ENCODE results near the gene GYPC. TPM values are rescaled to one million over a fixed set of nuclear protein-coding genes. Genes with fewer than 3 reads are reported as not detected.

GYPC gene
- total and polyA plus RNA-seq, 4 donors = 61.4 to 170 (median 113) TPM

DNA sequence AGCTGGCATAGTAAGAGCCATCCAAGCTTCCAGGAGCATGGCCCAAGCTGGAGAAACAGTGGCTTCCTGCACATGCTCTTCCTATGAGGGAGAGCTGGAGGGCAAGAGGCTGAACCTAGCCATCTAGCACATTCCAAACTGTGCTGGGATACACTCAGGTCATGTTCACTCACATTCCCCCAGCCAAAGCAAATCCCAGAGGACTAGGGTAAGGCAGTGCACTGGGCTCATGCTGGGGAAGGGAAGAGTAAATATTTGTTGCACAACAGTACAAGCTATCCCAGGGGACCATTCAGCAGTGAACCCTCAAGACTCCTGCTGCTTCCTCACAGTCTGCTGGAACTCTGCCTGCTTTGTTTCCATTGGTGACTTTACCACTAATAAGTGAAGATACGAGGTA is 20.7 kb upstream of the GYPC start:
- ATAC-seq (ENCODE audit: insufficient read depth, low FRiP score) = no peak
- no peak overlapping the region for H3K9ac ChIP-seq (ENCODE audit: insufficient read depth in 1 of 2, low read length in 2 of 2)
- no peak overlapping the region for H3K27ac ChIP-seq (ENCODE audit: low read depth in 1 of 2, low read length in 1 of 2)
- H3K36me3 ChIP-seq (ENCODE audit: control insufficient read depth in 4 of 4, insufficient read depth in 4 of 4, low read length in 4 of 4) = no peaks in the 10 kb centered on the region
- 39 to 70% methylated on average over 1 of the region's 1 CpG for WGBS, 2 donors
- TF ChIP-seq, protein P1, sequence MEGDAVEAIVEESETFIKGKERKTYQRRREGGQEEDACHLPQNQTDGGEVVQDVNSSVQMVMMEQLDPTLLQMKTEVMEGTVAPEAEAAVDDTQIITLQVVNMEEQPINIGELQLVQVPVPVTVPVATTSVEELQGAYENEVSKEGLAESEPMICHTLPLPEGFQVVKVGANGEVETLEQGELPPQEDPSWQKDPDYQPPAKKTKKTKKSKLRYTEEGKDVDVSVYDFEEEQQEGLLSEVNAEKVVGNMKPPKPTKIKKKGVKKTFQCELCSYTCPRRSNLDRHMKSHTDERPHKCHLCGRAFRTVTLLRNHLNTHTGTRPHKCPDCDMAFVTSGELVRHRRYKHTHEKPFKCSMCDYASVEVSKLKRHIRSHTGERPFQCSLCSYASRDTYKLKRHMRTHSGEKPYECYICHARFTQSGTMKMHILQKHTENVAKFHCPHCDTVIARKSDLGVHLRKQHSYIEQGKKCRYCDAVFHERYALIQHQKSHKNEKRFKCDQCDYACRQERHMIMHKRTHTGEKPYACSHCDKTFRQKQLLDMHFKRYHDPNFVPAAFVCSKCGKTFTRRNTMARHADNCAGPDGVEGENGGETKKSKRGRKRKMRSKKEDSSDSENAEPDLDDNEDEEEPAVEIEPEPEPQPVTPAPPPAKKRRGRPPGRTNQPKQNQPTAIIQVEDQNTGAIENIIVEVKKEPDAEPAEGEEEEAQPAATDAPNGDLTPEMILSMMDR (IDR thresholded peaks at IDR 0.05; ENCODE audit: control extremely low read depth, extremely low read depth) = no peak
- H3K9me3 ChIP-seq (ENCODE audit: control insufficient read depth in 4 of 4, insufficient read depth in 3 of 4, low read length in 3 of 4) = no peaks in the 10 kb centered on the region
- DNase-seq = no peak
- H3K27me3 ChIP-seq (ENCODE audit: control insufficient read depth in 3 of 3, insufficient read depth in 3 of 3, low read length in 2 of 3) = no peaks in the 10 kb centered on the region
- H3K4me1 ChIP-seq (ENCODE audit: control insufficient read depth in 5 of 5, insufficient read depth in 5 of 5, low read length in 5 of 5) = peaks cover 0 to 4% (median 0%) of the 10 kb centered on the region in 5 donors
- H3K4me3 ChIP-seq = no peak overlapping the region

DNA sequence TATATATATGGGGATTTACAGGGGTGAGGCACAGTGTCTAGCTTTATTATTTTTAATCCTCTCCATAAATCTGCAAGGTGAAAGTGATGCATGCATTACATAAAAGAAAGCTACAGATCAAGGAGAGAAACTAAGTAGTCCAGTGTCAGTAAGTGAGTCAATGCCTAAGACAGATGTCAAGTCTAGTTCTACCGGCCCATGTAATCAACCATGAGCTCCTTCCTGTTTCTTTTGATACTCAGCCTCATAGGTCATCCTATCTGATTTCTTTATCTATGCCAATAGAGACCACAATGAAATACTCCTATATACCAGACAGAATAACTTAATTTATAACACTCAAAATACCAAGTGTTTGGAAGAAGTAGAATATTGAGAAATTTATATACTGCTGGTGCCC is 20.2 kb upstream of the GYPC start:
- ATAC-seq (ENCODE audit: insufficient read depth, low FRiP score) = no peak
- H3K27ac ChIP-seq (ENCODE audit: low read depth in 1 of 2, low read length in 1 of 2) = no peak overlapping the region
- WGBS, 2 donors = 43 to 45% methylated on average over 1 of the region's 1 CpG
- H3K4me1 ChIP-seq (ENCODE audit: control insufficient read depth in 5 of 5, insufficient read depth in 5 of 5, low read length in 5 of 5) = peaks cover 0 to 4% (median 0%) of the 10 kb centered on the region in 5 donors
- H3K27me3 ChIP-seq (ENCODE audit: control insufficient read depth in 3 of 3, insufficient read depth in 3 of 3, low read length in 2 of 3) = no peaks in the 10 kb centered on the region
- no peak for DNase-seq
- H3K9ac ChIP-seq (ENCODE audit: insufficient read depth in 1 of 2, low read length in 2 of 2) = no peak overlapping the region
- no peaks in the 10 kb centered on the region for H3K9me3 ChIP-seq (ENCODE audit: control insufficient read depth in 4 of 4, insufficient read depth in 3 of 4, low read length in 3 of 4)
- TF ChIP-seq, protein P1 (IDR thresholded peaks at IDR 0.05; ENCODE audit: control extremely low read depth, extremely low read depth) = no peak
- H3K4me3 ChIP-seq = no peak overlapping the region
- H3K36me3 ChIP-seq (ENCODE audit: control insufficient read depth in 4 of 4, insufficient read depth in 4 of 4, low read length in 4 of 4) = no peaks in the 10 kb centered on the region

DNA sequence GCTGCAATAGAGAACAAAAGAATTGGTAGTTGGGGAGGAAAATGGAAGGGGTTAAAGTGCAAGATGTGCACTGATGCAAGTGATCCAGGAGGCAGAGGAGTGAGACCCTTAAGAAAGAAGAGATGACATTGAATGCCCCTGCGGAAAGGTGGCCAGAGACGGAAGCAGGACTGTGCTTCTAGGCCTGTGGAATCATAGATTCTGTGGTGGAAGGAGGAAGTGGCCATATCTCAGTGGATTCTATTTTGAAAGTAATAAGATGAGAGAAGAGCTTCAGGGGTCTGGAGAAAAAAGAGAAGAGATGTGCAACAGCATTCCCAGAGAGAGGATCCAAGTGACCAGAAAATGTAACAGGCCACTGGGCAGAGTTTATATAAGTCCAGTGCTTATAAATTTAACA is 18.6 kb upstream of the GYPC start:
- 42 to 70% methylated on average over 2 of the region's 2 CpGs for WGBS, 2 donors
- Histone ChIP-seq H3K4me1 (ENCODE audit: control insufficient read depth in 5 of 5, insufficient read depth in 5 of 5, low read length in 5 of 5) (peaks cover 0 to 4% (median 0%) of the 10 kb centered on the region in 5 donors), H3K9ac (ENCODE audit: insufficient read depth in 1 of 2, low read length in 2 of 2) (no peak overlapping the region), H3K27ac (ENCODE audit: low read depth in 1 of 2, low read length in 1 of 2) (no peak overlapping the region), H3K27me3 (ENCODE audit: control insufficient read depth in 3 of 3, insufficient read depth in 3 of 3, low read length in 2 of 3) (no peaks in the 10 kb centered on the region), H3K9me3 (ENCODE audit: control insufficient read depth in 4 of 4, insufficient read depth in 3 of 4, low read length in 3 of 4) (no peaks in the 10 kb centered on the region), H3K4me3 (no peak overlapping the region), H3K36me3 (ENCODE audit: control insufficient read depth in 4 of 4, insufficient read depth in 4 of 4, low read length in 4 of 4) (no peaks in the 10 kb centered on the region)
- DNase-seq (no peak), ATAC-seq (ENCODE audit: insufficient read depth, low FRiP score) (no peak)
- TF ChIP-seq, protein P1 (IDR thresholded peaks at IDR 0.05; ENCODE audit: control extremely low read depth, extremely low read depth) = no peak

DNA sequence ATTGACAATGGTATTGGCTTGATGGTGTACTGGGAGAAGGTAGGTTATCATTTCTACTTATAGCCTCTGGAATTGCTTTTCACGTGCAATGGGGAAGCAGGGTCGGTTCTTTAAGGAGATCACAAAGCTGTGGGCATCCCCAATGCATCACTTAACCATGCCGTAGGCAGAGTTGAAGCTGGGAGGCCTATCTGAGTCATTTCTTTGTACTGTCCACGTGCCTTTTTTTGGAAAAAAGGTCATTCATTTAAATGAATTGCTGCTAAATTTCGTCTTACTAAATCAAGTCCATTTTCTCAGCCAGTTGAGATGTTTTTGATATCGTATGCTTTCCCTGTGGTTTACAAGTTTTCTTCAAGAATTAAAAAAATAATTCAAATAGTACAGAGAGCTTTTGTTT is 17.2 kb upstream of the GYPC start:
- 91 to 92% methylated on average over 6 of the region's 6 CpGs for WGBS, 2 donors
- no peak for ATAC-seq (ENCODE audit: insufficient read depth, low FRiP score)

More for the DNA sequence above, 17.2 kb upstream of the GYPC start:
- H3K27ac ChIP-seq (ENCODE audit: low read depth in 1 of 2, low read length in 1 of 2) = no peak overlapping the region
- no peak for DNase-seq
- no peak overlapping the region for H3K4me3 ChIP-seq
- peaks cover 0 to 5% (median 0%) of the 10 kb centered on the region in 5 donors for H3K4me1 ChIP-seq (ENCODE audit: control insufficient read depth in 5 of 5, insufficient read depth in 5 of 5, low read length in 5 of 5)
- no peaks in the 10 kb centered on the region for H3K36me3 ChIP-seq (ENCODE audit: control insufficient read depth in 4 of 4, insufficient read depth in 4 of 4, low read length in 4 of 4)
- TF ChIP-seq, protein P1 (IDR thresholded peaks at IDR 0.05; ENCODE audit: control extremely low read depth, extremely low read depth) = no peak
- no peaks in the 10 kb centered on the region for H3K9me3 ChIP-seq (ENCODE audit: control insufficient read depth in 4 of 4, insufficient read depth in 3 of 4, low read length in 3 of 4)
- H3K9ac ChIP-seq (ENCODE audit: insufficient read depth in 1 of 2, low read length in 2 of 2) = no peak overlapping the region
- no peaks in the 10 kb centered on the region for H3K27me3 ChIP-seq (ENCODE audit: control insufficient read depth in 3 of 3, insufficient read depth in 3 of 3, low read length in 2 of 3)
